ENCODE measurements around the gene INPP4A.

Gene INPP4A

DNA sequence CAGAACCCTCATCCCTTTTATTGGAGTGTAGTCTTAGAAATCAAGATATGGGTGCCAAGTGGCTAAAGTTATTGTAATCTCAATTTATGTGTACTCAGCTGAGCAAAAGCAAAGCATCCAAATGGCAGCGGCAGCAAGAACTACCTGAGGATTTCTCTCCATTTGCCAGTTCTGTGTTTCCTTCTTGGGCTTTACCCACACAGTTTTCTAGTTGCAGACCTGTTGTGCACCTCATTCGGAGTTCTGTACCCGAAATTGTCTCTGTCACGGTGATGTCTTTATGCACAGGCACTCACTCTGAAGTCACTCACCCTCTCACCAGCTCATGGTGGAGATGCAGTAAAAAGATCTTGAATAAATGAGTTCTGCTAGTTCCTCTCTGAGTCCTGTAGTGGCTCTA, 43.6 kb downstream of the INPP4A start:
- Histone ChIP-seq H3K27ac (ENCODE audit: extremely low read depth, low read depth, low read length) (no peak overlapping the region), H3K9me3 (ENCODE audit: control insufficient read depth, insufficient read depth, low read depth, low read length) (no peaks in the 10 kb centered on the region), H3K36me3 (ENCODE audit: control insufficient read depth in 2 of 2, insufficient read depth in 1 of 2, low read length in 2 of 2) (peaks cover 0 to 4% of the 10 kb centered on the region in 2 experiments; a peak in 1 of 3 replicates), H3K4me3 (ENCODE audit: low read depth, low read length) (no peak overlapping the region), H3K4me1 (ENCODE audit: control insufficient read depth, insufficient read depth, low read length) (no peaks in the 10 kb centered on the region)
- CTCF ChIA-PET = interaction anchor here (0.6 to 2.6 kb wide), 16 partner anchors 8 to 265 kb away, joined by 3 to 14 read pairs (median 6); no protein-coding TSS in a partner anchor
- POLR2A ChIA-PET = interaction anchor here (1.4 kb wide), 1 partner anchor 22 kb away, joined by 5 read pairs; no protein-coding TSS in a partner anchor
- TF ChIP-seq, protein P1, sequence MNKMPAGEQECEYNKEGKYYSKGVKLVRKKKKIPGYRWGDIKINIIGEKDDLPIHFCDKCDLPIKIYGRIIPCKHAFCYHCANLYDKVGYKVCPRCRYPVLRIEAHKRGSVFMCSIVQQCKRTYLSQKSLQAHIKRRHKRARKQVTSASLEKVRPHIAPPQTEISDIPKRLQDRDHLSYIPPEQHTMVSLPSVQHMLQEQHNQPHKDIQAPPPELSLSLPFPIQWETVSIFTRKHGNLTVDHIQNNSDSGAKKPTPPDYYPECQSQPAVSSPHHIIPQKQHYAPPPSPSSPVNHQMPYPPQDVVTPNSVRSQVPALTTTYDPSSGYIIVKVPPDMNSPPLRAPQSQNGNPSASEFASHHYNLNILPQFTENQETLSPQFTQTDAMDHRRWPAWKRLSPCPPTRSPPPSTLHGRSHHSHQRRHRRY (tag by site-specific recombination; IDR thresholded peaks at IDR 0.05) = no peak
- TF ChIP-seq, protein P2, sequence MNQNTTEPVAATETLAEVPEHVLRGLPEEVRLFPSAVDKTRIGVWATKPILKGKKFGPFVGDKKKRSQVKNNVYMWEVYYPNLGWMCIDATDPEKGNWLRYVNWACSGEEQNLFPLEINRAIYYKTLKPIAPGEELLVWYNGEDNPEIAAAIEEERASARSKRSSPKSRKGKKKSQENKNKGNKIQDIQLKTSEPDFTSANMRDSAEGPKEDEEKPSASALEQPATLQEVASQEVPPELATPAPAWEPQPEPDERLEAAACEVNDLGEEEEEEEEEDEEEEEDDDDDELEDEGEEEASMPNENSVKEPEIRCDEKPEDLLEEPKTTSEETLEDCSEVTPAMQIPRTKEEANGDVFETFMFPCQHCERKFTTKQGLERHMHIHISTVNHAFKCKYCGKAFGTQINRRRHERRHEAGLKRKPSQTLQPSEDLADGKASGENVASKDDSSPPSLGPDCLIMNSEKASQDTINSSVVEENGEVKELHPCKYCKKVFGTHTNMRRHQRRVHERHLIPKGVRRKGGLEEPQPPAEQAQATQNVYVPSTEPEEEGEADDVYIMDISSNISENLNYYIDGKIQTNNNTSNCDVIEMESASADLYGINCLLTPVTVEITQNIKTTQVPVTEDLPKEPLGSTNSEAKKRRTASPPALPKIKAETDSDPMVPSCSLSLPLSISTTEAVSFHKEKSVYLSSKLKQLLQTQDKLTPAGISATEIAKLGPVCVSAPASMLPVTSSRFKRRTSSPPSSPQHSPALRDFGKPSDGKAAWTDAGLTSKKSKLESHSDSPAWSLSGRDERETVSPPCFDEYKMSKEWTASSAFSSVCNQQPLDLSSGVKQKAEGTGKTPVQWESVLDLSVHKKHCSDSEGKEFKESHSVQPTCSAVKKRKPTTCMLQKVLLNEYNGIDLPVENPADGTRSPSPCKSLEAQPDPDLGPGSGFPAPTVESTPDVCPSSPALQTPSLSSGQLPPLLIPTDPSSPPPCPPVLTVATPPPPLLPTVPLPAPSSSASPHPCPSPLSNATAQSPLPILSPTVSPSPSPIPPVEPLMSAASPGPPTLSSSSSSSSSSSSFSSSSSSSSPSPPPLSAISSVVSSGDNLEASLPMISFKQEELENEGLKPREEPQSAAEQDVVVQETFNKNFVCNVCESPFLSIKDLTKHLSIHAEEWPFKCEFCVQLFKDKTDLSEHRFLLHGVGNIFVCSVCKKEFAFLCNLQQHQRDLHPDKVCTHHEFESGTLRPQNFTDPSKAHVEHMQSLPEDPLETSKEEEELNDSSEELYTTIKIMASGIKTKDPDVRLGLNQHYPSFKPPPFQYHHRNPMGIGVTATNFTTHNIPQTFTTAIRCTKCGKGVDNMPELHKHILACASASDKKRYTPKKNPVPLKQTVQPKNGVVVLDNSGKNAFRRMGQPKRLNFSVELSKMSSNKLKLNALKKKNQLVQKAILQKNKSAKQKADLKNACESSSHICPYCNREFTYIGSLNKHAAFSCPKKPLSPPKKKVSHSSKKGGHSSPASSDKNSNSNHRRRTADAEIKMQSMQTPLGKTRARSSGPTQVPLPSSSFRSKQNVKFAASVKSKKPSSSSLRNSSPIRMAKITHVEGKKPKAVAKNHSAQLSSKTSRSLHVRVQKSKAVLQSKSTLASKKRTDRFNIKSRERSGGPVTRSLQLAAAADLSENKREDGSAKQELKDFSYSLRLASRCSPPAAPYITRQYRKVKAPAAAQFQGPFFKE (tag by site-specific recombination; IDR thresholded peaks at IDR 0.05; ENCODE audit: borderline replicate concordance) = no peak
- TF ChIP-seq ZNF354C (tag by site-specific recombination; IDR thresholded peaks at IDR 0.05; ENCODE audit: borderline replicate concordance, low read depth) (no peak), YY1 (tag by site-specific recombination; IDR thresholded peaks at IDR 0.05) (no peak), YY2 (tag by site-specific recombination; IDR thresholded peaks at IDR 0.05) (no peak), ZNF211 (tag by site-specific recombination; IDR thresholded peaks at IDR 0.05; ENCODE audit: low read depth) (no peak)
- TF ChIP-seq, protein P3, sequence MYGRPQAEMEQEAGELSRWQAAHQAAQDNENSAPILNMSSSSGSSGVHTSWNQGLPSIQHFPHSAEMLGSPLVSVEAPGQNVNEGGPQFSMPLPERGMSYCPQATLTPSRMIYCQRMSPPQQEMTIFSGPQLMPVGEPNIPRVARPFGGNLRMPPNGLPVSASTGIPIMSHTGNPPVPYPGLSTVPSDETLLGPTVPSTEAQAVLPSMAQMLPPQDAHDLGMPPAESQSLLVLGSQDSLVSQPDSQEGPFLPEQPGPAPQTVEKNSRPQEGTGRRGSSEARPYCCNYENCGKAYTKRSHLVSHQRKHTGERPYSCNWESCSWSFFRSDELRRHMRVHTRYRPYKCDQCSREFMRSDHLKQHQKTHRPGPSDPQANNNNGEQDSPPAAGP (tag by site-specific recombination; IDR thresholded peaks at IDR 0.05) = no peak

DNA sequence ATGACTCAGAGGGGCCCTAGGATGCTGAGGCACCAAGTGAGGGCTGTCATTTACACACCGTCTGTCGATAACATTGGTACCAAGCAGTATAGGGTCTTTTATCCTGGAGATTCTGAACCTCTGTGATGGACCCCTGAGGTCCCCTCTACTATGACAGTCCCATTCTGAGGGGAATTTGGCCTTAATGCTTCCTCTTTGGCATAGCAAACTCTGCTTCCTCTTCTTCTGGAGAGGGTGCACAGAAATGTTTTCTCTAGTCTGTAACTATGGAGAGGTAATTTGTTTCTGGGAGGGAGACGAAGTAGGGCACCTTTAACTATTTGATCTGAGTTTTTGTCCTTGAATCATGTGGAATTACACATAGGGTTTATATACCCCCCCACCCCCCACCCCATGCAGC, 44.8 kb downstream of the INPP4A start:
- Histone ChIP-seq H3K9me3 (ENCODE audit: control insufficient read depth, insufficient read depth, low read depth, low read length) (no peaks in the 10 kb centered on the region), H3K27ac (ENCODE audit: extremely low read depth, low read depth, low read length) (no peak overlapping the region), H3K4me1 (ENCODE audit: control insufficient read depth, insufficient read depth, low read length) (no peaks in the 10 kb centered on the region), H3K36me3 (ENCODE audit: control insufficient read depth in 2 of 2, insufficient read depth in 1 of 2, low read length in 2 of 2) (peaks cover 0 to 4% of the 10 kb centered on the region in 2 experiments; a peak in 1 of 3 replicates), H3K4me3 (ENCODE audit: low read depth, low read length) (no peak overlapping the region)
- ChIA-PET CTCF (no interaction called here), POLR2A (no interaction called here)
- TF ChIP-seq ZNF184 (tag by site-specific recombination; IDR thresholded peaks at IDR 0.05) (no peak), OSR2 (tag by site-specific recombination; IDR thresholded peaks at IDR 0.05) (no peak), ZNF561 (tag by site-specific recombination; IDR thresholded peaks at IDR 0.05; ENCODE audit: borderline replicate concordance) (no peak), ZNF311 (tag by site-specific recombination; IDR thresholded peaks at IDR 0.05; ENCODE audit: borderline replicate concordance) (no peak), ZNF596 (tag by site-specific recombination; IDR thresholded peaks at IDR 0.05) (no peak)
- TF ChIP-seq, protein P4, sequence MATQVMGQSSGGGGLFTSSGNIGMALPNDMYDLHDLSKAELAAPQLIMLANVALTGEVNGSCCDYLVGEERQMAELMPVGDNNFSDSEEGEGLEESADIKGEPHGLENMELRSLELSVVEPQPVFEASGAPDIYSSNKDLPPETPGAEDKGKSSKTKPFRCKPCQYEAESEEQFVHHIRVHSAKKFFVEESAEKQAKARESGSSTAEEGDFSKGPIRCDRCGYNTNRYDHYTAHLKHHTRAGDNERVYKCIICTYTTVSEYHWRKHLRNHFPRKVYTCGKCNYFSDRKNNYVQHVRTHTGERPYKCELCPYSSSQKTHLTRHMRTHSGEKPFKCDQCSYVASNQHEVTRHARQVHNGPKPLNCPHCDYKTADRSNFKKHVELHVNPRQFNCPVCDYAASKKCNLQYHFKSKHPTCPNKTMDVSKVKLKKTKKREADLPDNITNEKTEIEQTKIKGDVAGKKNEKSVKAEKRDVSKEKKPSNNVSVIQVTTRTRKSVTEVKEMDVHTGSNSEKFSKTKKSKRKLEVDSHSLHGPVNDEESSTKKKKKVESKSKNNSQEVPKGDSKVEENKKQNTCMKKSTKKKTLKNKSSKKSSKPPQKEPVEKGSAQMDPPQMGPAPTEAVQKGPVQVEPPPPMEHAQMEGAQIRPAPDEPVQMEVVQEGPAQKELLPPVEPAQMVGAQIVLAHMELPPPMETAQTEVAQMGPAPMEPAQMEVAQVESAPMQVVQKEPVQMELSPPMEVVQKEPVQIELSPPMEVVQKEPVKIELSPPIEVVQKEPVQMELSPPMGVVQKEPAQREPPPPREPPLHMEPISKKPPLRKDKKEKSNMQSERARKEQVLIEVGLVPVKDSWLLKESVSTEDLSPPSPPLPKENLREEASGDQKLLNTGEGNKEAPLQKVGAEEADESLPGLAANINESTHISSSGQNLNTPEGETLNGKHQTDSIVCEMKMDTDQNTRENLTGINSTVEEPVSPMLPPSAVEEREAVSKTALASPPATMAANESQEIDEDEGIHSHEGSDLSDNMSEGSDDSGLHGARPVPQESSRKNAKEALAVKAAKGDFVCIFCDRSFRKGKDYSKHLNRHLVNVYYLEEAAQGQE (tag by site-specific recombination; IDR thresholded peaks at IDR 0.05) = no peak
- TF ChIP-seq, protein P5, sequence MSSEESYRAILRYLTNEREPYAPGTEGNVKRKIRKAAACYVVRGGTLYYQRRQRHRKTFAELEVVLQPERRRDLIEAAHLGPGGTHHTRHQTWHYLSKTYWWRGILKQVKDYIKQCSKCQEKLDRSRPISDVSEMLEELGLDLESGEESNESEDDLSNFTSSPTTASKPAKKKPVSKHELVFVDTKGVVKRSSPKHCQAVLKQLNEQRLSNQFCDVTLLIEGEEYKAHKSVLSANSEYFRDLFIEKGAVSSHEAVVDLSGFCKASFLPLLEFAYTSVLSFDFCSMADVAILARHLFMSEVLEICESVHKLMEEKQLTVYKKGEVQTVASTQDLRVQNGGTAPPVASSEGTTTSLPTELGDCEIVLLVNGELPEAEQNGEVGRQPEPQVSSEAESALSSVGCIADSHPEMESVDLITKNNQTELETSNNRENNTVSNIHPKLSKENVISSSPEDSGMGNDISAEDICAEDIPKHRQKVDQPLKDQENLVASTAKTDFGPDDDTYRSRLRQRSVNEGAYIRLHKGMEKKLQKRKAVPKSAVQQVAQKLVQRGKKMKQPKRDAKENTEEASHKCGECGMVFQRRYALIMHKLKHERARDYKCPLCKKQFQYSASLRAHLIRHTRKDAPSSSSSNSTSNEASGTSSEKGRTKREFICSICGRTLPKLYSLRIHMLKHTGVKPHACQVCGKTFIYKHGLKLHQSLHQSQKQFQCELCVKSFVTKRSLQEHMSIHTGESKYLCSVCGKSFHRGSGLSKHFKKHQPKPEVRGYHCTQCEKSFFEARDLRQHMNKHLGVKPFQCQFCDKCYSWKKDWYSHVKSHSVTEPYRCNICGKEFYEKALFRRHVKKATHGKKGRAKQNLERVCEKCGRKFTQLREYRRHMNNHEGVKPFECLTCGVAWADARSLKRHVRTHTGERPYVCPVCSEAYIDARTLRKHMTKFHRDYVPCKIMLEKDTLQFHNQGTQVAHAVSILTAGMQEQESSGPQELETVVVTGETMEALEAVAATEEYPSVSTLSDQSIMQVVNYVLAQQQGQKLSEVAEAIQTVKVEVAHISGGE (tag by site-specific recombination; conservative IDR thresholded peaks at IDR 0.05; ENCODE audit: low read depth) = no peak
- TF ChIP-seq, protein P6, sequence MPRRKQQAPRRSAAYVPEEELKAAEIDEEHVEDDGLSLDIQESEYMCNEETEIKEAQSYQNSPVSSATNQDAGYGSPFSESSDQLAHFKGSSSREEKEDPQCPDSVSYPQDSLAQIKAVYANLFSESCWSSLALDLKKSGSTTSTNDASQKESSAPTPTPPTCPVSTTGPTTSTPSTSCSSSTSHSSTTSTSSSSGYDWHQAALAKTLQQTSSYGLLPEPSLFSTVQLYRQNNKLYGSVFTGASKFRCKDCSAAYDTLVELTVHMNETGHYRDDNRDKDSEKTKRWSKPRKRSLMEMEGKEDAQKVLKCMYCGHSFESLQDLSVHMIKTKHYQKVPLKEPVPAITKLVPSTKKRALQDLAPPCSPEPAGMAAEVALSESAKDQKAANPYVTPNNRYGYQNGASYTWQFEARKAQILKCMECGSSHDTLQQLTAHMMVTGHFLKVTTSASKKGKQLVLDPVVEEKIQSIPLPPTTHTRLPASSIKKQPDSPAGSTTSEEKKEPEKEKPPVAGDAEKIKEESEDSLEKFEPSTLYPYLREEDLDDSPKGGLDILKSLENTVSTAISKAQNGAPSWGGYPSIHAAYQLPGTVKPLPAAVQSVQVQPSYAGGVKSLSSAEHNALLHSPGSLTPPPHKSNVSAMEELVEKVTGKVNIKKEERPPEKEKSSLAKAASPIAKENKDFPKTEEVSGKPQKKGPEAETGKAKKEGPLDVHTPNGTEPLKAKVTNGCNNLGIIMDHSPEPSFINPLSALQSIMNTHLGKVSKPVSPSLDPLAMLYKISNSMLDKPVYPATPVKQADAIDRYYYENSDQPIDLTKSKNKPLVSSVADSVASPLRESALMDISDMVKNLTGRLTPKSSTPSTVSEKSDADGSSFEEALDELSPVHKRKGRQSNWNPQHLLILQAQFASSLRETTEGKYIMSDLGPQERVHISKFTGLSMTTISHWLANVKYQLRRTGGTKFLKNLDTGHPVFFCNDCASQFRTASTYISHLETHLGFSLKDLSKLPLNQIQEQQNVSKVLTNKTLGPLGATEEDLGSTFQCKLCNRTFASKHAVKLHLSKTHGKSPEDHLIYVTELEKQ (tag by site-specific recombination; IDR thresholded peaks at IDR 0.05; ENCODE audit: borderline replicate concordance) = no peak

Data from HEK293 (cell line).